Measurements from ENCODE around the gene WDR33. TPM values are rescaled to one million over a fixed set of nuclear protein-coding genes. Genes with fewer than 3 reads are reported as not detected.

Gene WDR33
- total and polyA plus RNA-seq, 10 of the 15 experiments (the other 5 are each of a cell fraction or from before 2014, with no cell fraction given): 29.2 to 73.8 (median 45.6) TPM

DNA sequence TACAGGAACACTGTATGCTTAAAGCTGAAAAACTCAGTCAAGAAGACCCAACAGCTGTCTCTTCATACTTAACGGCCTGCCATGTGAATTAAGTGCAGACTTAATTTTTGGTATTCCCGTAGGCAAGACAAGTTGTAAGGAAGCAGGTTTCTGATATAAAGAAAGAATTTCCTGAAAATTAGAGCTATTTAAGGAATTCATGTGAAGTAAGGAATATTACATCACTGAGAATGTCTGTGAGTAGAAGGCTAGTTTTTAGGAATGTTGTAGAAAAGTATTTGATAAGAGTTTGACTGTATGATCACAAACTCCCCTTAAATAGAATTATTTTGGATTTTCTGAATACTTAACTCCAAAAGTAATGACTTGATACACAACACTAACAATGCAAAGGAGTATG, 51.0 kb downstream of the WDR33 start:
- ATAC-seq (no peak), DNase-seq (ENCODE audit: low read depth, low spot score) (no peak), FAIRE-seq (no peak)
- SMC1A ChIA-PET (ENCODE audit: uncharacterized antibody, unreplicated experiment): interaction anchor here (1.0 to 1.7 kb wide), 6 partner anchors 9 to 121 kb away, joined by 3 to 5 read pairs (median 4); no protein-coding TSS in a partner anchor
- Histone ChIP-seq H3K9me3 (replicated peaks; ENCODE audit: control insufficient read depth, insufficient read depth, low read length) (no peaks in the 10 kb centered on the region), H3K4me3 (no peak overlapping the region), H3K36me3 (ENCODE audit: control insufficient read depth in 2 of 2, insufficient read depth in 2 of 2, low read length in 1 of 2) (peaks cover 1 to 31% of the 10 kb centered on the region in 2 experiments), H3K4me1 (ENCODE audit: control insufficient read depth, insufficient read depth, low read length) (no peaks in the 10 kb centered on the region), H2AFZ (ENCODE audit: control insufficient read depth, low read depth, low read length) (no peak overlapping the region), H3K27ac (ENCODE audit: control insufficient read depth, insufficient read depth) (no peak overlapping the region), H3K27me3 (replicated peaks in 1 of 2; ENCODE audit: control insufficient read depth in 2 of 2, insufficient read depth in 2 of 2, low read length in 1 of 2) (no peaks in the 10 kb centered on the region), H3K79me2 (ENCODE audit: control insufficient read depth, insufficient read depth, low read length) (no peaks in the 10 kb centered on the region), H3K9ac (ENCODE audit: control insufficient read depth, insufficient read depth, low read length) (no peak overlapping the region), H4K20me1 (ENCODE audit: control insufficient read depth, insufficient read depth) (no peaks in the 10 kb centered on the region), H3K4me2 (ENCODE audit: control insufficient read depth, insufficient read depth) (no peak overlapping the region)
- TF ChIP-seq NRF1 (conservative IDR thresholded peaks at IDR 0.05; ENCODE audit: low read depth, low read length) (no peak), NFYA (IDR thresholded peaks at IDR 0.05; ENCODE audit: borderline replicate concordance, low read depth, low read length) (no peak), ZNF622 (IDR thresholded peaks at IDR 0.05) (no peak), SRF (IDR thresholded peaks at IDR 0.05; ENCODE audit: low read depth in 2 of 2, low read length in 2 of 2) (no peak), MTA2 (IDR thresholded peaks at IDR 0.05; ENCODE audit: low read depth) (no peak), MEF2B (IDR thresholded peaks at IDR 0.05; ENCODE audit: partially characterized antibody, poor library complexity, severe bottlenecking) (no peak), NFIC (IDR thresholded peaks at IDR 0.05; ENCODE audit: low read depth, low read length) (no peak), POLR2AphosphoS2 (IDR thresholded peaks at IDR 0.05; ENCODE audit: low read depth, low read length) (no peak)
- TF ChIP-seq, protein P1, sequence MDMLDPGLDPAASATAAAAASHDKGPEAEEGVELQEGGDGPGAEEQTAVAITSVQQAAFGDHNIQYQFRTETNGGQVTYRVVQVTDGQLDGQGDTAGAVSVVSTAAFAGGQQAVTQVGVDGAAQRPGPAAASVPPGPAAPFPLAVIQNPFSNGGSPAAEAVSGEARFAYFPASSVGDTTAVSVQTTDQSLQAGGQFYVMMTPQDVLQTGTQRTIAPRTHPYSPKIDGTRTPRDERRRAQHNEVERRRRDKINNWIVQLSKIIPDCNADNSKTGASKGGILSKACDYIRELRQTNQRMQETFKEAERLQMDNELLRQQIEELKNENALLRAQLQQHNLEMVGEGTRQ (IDR thresholded peaks at IDR 0.05; ENCODE audit: borderline replicate concordance, low read depth, low read length): no peak
- TF ChIP-seq, protein P2, sequence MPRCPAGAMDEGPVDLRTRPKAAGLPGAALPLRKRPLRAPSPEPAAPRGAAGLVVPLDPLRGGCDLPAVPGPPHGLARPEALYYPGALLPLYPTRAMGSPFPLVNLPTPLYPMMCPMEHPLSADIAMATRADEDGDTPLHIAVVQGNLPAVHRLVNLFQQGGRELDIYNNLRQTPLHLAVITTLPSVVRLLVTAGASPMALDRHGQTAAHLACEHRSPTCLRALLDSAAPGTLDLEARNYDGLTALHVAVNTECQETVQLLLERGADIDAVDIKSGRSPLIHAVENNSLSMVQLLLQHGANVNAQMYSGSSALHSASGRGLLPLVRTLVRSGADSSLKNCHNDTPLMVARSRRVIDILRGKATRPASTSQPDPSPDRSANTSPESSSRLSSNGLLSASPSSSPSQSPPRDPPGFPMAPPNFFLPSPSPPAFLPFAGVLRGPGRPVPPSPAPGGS (IDR thresholded peaks at IDR 0.05; ENCODE audit: borderline replicate concordance, insufficient read depth, low read depth, low read length, poor library complexity, severe bottlenecking): no peak
- RAD21 ChIA-PET (ENCODE audit: unreplicated experiment): interaction anchor here (0.6 to 1.3 kb wide), 2 partner anchors 26 to 130 kb away, joined by 3 read pairs; no protein-coding TSS in a partner anchor
- BruUV-seq (replicated peaks): no TSS peak
- CTCF ChIA-PET: interaction anchor here (1.5 to 1.9 kb wide), 2 partner anchors 9 to 19 kb away, joined by 4 to 5 read pairs; no protein-coding TSS in a partner anchor
- POLR2A ChIA-PET: interaction anchor here (0.6 kb wide), 1 partner anchor 23 kb away, joined by 5 read pairs; no protein-coding TSS in a partner anchor
- intact Hi-C loops (cut with micrococcal nuclease; ENCODE audit: unreplicated experiment): no loop called here
- in situ Hi-C loops (cut with MboI): no loop called here
- WGBS (ENCODE audit: insufficient coverage, insufficient replicate concordance, low lambda C conversion rate, missing lambda C conversion rate): 100% methylated on average over 2 of the region's 2 CpGs
